Cerebellar cortex (tissue), 1 donor: ENCODE measurements around the gene TMEM89.
A peak's percentile ranks its signal among the peaks of the same experiment; 100 is the strongest.

ENCODE experiments used
- DNase-seq: peaks from one replicate; pipeline ENCODE4 v3.0.0-alpha.2; 2015; ENCODE audit warnings: low spot score

The TMEM89 gene

DNA sequence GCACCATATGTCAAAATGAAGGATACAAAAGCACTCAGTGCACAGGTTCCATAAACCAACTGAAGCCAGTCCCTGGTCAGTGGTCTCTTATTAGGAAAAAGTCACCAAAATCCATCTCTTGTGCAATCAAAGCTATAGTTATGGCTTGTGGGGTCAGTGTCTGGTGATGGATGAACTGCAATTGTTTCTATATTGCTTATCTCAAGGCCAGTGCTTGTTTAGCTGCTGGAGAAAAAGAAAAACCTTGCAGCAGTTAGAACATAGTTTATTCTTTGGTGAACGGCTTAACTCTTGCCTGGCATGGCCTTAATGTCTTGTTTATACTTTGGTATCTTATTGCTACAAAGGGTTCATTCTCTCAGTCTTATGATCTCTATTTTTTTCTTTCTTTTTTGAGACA lies 9.3 kb downstream of the TMEM89 start:
- no peak for DNase-seq

DNA sequence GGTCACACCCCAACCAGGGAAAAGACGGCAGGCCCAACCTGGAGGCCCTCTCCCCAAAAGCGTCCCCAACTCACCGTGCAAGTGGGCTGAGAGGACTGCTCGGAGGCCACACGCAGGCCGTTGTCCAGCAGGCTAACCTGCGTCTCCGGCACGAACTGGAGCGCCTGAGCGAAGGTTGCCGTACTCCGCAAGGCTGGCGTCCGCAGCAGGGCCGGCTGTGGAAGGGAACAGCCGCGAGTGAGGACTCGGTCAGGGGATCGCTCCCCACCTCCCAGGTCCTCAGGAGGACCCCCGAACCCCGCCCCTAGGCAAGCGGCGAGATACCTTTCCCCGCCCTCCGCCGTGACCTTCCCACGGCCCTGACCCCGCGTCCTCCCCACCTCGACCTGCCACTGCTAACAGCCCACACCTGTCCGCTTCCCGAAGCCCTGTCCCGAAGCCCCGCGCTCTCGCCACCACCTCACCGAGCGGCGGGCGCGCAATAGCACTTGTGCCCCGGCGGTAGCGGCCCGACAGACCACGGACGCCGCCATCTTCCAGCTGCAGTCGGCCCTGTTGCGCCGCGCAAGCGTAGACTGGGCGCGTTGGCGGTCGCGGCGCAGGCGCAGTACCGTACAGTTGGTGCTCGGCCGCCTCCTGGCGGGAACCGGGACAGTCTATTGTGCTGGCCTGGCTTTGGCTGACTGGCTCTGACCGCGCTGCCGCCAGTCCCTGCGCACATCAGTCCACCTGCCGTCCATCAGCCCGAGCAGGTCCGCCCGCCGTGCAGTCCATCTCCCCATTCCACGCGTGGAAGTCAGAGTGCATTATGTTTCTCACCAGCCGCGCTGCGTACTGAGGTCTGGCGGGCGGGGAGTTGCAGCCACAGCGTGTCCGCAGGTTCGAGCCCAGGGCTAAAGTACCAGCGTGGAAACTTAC lies 12.2 kb downstream of the TMEM89 start, which contains the start of gene UQCRC1:
UQCRC1 (minus strand) TSS at position 559 of the 918 bp plus-strand sequence; CDS start at position 533, 26 bp downstream.
- DNase-seq, result peak; percentile 91

GRCh38 chr3:48607519-48607918 lies 14.1 kb downstream of the TMEM89 start:
- DNase-seq, result no peak

DNA sequence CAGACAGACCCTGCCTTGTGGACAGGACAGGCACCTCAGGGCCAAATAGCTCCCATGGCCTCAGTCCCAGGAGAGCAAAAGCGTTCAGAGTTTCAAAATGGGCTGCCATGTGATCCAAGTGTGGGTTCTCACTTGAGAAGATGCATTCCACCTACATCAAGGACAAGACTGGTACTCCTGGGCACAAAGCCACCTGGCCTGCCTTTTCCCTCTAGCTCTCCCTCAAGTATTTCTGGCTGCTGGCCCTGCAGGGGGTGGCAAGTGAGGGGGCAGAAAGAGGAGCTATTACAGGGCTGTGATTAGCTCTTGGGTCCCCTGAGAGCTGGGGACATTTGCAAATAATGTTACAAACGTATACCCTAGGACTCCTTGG lies 20.0 kb downstream of the TMEM89 start:
- no peak for DNase-seq

GRCh38 chr3:48600711-48601621 lies 20.6 kb downstream of the TMEM89 start:
- DNase-seq, result no peak

DNA sequence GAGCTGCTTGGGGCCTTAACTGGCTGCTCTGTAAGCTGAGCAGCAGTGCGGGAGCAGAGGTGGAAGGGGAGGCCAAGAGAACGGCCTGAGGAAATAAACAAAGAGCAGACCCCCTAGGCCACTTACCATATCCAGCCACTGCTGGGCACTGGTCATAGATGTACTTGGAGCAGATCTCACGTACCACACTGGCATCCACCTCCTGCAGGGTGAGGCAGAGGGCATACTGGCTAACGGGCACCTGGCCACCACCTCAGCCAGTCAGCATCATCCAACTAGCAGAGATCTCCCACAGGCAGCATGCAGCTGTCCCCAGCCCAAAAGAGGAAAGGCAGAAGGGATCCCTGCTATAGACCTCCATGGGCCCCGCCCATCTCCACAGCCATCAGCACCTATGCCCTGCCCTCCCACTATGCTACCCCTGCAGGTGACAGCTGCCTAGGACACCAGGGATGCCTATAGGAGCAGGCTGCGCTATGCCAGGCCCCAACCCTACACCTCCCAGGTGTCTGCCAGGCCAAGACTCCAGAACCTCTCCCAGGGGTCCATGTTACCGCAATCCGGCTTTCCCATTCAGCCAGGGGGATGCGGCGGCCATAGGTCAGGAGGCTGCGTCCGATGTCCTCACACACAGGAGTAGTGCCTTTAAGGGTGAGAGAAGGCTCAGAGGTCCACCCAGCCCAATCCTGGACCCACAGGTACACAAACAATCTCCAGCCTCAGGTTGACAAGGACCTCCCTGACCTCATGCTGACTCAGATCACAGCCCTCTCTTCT lies 21.9 kb downstream of the TMEM89 start:
- no peak for DNase-seq

DNA sequence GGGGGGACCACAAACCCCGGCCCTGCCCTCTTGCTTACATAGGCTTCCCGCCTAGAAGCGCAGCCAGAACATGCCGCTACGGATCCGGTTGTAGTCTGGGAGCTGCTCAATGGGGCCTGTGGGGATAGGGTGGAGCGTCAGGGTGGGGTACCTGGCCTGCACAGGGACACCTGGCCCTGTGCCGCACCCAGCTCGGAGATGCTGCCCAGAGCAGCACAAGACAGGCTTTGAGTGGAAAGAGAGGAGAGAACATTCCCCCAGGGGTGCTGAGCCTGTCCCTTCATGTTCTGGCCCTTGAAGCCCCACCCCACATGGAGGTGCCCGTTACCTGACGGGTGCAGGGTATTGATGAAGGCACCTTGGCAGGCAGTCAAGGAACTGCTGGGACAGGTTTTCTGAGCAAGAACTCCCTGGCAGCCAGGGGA lies 22.5 kb downstream of the TMEM89 start:
- DNase-seq, result no peak

DNA sequence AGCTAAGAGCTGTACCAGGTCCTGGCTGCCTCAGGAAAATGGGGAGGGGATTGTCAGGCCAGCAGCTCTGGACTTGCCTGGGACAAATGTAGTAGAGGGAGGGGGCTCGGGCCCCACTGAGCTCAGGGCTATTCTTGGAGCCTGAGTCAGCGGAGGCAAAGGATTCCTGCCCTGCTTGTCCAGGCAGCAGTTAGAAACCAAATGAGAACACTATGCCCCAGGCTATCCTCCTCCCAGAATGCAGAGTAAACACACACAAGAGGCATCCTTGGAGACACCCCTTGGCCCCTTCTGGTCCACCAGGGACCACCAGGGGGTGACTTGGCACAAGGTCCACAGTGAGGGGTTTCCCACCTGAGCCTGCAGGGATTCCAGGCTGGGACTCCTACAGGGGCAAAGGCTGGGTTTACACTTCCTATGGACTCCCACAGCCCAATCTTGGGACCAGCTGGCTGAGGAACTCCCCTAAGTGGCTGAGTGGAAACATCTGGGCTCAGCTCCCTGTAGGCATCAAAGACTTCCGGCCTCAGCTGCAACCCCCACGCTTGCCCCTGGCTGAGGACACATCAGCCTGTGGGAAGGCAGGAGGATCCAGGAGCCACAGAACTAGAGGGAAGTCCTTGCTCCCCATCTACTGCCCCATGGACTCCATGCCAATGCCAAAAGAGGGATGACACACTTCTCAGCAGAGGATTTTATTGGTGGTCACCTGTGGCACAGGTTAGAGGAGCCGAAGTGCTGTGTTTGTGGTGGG lies 23.1 kb downstream of the TMEM89 start:
- no peak for DNase-seq

GRCh38 chr3:48597408-48597800 lies 24.2 kb downstream of the TMEM89 start:
- no peak for DNase-seq

DNA sequence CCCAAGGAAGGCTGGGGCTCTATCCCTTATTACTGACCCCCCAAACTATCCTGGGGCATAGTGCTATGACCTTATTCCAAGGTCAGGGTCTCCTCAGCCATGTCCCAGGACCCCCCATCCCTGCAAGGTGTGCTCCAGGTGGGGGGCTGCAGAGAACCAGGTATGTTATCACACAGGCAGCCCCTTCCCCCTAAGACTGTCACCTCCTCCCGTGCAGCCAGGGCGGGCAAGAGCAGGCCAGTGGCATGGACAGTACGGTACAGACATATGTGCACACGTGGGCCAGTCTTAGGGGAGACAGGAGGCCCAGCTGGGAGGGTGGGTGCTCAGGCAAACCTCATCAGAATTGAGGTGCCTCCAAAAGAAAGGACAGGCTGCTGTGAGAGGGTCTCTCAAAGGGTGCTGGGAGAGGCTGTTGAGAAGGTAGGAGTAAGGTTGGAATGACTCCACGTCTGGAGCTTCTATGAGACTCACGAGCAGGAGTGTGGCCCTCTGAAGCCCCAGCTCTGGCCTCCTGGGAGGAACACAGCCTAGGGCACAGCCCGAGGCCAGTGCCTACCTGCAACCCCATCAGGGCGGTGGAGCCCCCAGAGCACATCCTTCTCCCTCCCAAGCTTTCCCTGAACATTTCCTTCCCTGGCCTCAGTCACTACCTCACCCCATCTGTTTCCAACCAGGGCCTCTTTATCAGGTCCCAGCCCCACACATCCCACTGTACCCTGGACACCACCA lies 24.7 kb downstream of the TMEM89 start:
- no peak for DNase-seq

DNA sequence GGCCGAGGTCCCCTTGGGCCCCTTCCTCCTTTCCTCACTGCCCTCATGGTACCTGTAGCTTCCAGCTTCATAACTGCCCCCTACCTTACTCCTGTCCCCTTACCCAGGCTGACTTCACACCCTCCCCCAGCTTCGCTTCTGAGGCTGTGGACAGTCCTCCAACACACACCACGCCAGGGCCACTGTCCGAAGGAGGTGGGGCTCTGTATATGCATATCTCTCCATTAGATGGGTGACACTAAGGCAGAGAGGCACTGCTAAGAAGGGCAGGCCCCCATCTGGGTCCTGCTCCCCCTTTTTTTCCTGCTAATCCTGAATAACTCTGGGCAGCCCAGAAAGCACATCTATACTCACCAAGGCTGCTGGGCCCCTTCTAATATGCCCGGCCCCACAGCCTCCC lies 25.4 kb downstream of the TMEM89 start:
- DNase-seq, result no peak

- DNase-seq, result no peak
Measured at GRCh38 chr3:48595526-48596121, 25.9 kb downstream of the TMEM89 start.

- DNase-seq, result no peak
Measured at GRCh38 chr3:48595075-48595525, 26.5 kb downstream of the TMEM89 start, which contains the start of gene COL7A1. Gene COL7A1 (minus strand): TSS chr3:48595329. CDS start chr3:48595159, 170 bp downstream.

- DNase-seq, result no peak
Measured at GRCh38 chr3:48594417-48595049, 27.0 kb downstream of the TMEM89 start.

DNA sequence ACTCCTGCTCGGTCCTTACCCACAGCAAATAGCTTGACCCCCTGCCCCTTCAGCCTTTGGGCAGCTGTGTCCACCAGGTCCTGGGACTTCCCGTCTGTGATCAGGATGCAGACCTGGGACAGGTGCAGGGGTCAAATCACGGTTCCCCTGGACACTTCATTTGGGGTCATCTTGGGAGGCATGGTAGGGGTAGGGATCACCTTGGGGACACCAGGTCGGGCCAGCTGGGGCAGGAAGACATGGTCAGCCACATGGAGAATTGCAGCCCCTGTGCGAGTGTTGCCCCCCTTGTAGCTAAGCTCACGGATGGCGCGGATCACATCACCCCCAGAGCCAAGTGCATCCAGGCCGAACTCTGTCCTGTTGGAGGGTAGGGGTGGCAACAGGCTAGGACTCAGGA lies 28.2 kb downstream of the TMEM89 start:
- no peak for DNase-seq

DNA sequence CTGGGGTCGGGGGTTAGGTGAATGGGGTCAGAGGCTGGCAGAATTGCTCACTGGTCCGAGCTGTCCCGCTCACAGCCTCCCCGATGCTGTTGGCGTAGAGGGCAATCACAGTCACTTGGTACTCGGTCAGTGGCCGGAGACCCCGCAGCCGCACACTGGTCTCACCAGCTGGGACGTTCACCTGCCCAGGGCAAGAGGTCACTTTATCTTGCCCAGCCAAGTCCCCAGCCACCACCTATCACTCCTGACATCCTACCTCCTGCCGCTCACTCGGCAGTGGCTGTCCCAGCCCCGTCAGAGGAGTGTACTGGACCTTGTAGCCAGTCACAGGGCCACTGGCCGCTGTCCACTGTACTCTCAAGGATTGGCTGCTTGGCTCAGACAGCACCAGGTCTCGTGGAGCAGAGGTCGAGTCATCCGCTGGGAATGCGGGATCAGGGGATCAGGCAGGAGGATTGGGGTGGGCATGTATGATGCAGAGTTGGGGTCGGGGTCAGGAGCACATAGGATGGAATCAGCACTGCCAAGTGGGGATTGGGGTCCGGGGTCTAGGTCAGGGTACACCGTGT lies 29.0 kb downstream of the TMEM89 start:
- no peak for DNase-seq

GRCh38 chr3:48591886-48592518 lies 29.6 kb downstream of the TMEM89 start:
- DNase-seq, result no peak

DNA sequence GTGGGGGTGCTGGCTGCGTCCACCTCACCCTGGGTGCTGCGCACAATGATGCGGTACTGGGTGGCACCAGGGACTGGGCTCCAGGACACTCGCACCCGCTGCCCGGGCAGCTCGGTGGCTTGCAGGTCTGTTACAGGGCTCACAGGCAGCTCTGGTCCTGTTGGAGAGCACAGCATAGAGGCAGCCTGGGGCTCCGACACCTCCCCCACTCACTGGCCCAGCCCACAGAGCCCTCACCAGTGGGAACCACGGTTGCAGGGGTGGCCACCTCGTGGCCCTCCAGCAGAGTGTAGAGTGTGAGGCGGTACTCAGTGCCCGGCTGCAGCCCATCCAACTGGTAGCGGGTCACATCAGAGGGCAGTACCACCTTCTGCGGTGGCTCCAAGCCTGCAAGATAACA lies 30.1 kb downstream of the TMEM89 start:
- DNase-seq, result no peak

DNA sequence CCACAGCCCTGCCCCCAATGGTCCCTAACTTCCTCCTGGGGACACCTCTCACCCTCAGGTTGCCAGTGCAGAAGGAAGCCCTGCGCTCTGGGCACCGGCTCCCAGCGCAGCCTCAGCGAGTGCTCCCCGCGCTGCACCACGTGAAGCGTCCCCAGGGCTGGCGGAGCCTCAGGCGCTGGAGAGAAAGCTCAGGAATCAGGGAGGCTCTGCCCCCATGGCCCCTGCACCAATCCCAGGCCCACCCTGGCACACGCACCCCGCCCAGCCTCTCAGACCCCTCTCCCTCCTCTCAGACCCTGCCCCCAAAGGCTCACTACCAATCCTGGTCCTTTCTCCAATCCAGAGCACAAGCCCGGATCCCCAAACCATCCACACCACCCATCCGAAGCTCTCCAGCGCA lies 33.3 kb downstream of the TMEM89 start:
- DNase-seq, result no peak
